RWPE2 (cell line): ENCODE results near the gene FUBP3.
A peak's percentile ranks its signal among the peaks of the same experiment; 100 is the strongest.

ENCODE experiments used
- ATAC-seq: fragments of 200-7000 bp; cut with Tn5 transposase; 3 replicates; pipeline ENCODE4 v1.9.1; 2021; ENCODE audit warnings: low read depth
- DNase-seq: peaks from one replicate; pipeline ENCODE4 v3.0.0-alpha.2; 2020; ENCODE audit warnings: low spot score
- H3K27ac ChIP-seq: fragments of 450-650 bp; 2 replicates; pipeline ENCODE4 v1.5.1; 2017; ENCODE audit warnings: mild to moderate bottlenecking; ENCODE audit not compliant: poor library complexity, severe bottlenecking
- H3K27me3 ChIP-seq: fragments of 250-450 bp; sonication (Bioruptor Pico); 2 replicates; pipeline ENCODE4 v1.5.1; 2021; ENCODE audit warnings: mild to moderate bottlenecking, moderate library complexity; ENCODE audit not compliant: insufficient read depth, poor library complexity, severe bottlenecking
- H3K36me3 ChIP-seq: fragments of 250-450 bp; sonication (Bioruptor Pico); 2 replicates; pipeline ENCODE4 v1.5.1; 2020; ENCODE audit warnings: low read depth, mild to moderate bottlenecking, moderate library complexity
- H3K4me1 ChIP-seq: fragments of 250-450 bp; sonication (Bioruptor Pico); 2 replicates; pipeline ENCODE4 v1.5.1; 2021; ENCODE audit warnings: mild to moderate bottlenecking, moderate library complexity; ENCODE audit not compliant: insufficient read depth, poor library complexity, severe bottlenecking
- H3K4me3 ChIP-seq: fragments of 250-450 bp; sonication (Bioruptor Pico); 2 replicates; pipeline ENCODE4 v1.5.1; 2021; ENCODE audit warnings: mild to moderate bottlenecking, moderate library complexity; ENCODE audit not compliant: severe bottlenecking
- H3K9me3 ChIP-seq: fragments of 250-450 bp; sonication (Bioruptor Pico); 2 replicates; pipeline ENCODE4 v1.5.1; 2021; ENCODE audit warnings: mild to moderate bottlenecking, moderate library complexity; ENCODE audit not compliant: severe bottlenecking
- CTCF ChIP-seq: fragments of 450-650 bp; IDR thresholded peaks from one replicate; pipeline ENCODE4 v1.5.1; 2017; ENCODE audit warnings: mild to moderate bottlenecking, moderate library complexity; ENCODE audit not compliant: poor library complexity, severe bottlenecking

The FUBP3 gene

DNA sequence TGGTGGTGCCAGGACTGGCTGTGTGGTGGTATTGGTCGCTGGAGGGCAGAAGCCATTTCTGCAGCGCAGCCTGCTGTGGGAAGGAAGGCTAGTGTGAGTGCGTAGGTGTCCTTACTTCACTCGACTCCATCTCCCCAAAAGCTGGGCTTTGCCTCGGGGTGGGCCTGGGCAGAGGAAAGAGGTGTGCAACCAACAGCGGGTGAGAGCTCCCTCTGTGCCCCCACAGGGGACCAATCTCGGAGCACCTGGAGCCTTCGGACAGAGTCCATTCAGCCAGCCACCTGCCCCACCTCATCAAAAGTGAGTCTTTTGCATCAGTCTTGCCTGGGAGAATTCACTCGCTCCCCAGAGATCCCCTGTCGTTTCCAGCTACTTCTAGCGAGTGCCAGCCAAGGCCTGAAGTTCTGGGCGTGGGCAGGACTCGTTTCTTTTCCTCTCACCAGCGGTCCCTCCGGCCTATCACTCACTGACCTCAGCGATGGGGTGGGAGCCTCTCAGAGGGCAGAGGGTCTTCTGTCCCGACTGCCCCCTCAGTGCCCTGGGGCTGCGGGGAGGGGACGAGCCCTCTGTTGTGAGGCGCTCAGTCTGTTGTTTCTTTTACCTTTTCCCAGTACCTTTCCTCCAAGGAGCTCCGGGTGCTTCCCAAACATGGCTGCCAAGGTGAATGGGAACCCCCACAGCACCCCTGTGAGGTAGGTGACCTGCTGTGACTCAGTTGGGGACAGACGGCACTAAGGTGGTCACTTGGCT is 52.1 kb downstream of the FUBP3 start:
- no peaks in the 10 kb centered on the region for H3K4me1 ChIP-seq
- H3K4me3 ChIP-seq = no peak overlapping the region
- no peaks in the 10 kb centered on the region for H3K27me3 ChIP-seq
- H3K36me3 ChIP-seq = peaks cover 84% of the 10 kb centered on the region
- H3K27ac ChIP-seq = no peak overlapping the region
- no peaks in the 10 kb centered on the region for H3K9me3 ChIP-seq
- no peak for TF ChIP-seq CTCF
- ATAC-seq (no peak), DNase-seq (no peak)

GRCh38 chr9:130632081-130632710 is 52.8 kb downstream of the FUBP3 start:
- peaks cover 86% of the 10 kb centered on the region for H3K36me3 ChIP-seq
- no peaks in the 10 kb centered on the region for H3K4me1 ChIP-seq
- H3K4me3 ChIP-seq = no peak overlapping the region
- no peaks in the 10 kb centered on the region for H3K9me3 ChIP-seq
- TF ChIP-seq CTCF = no peak
- no peaks in the 10 kb centered on the region for H3K27me3 ChIP-seq
- no peak overlapping the region for H3K27ac ChIP-seq
- DNase-seq = no peak
- no peak for ATAC-seq

DNA sequence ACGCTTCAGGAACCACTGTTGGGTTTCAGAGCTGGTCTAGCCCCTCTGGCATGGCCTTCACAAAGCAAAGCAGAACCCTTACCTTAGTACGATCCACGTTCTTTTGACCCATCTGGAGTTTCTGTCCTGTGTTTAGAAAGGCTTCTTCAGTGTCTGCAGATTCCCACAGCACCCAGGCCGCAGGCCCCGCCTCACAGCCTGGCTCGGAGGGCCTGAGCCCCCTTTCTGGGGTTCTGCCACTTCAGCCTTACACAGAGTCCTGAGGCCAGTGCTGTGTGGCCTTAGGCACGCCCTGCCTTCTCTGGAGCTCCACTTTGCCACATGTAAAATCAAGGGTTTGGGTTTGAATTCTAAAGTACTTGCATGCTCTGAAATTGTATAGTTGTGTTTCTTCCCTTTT is 53.5 kb downstream of the FUBP3 start:
- DNase-seq = no peak
- Histone ChIP-seq H3K36me3 (peaks cover 87% of the 10 kb centered on the region), H3K9me3 (no peaks in the 10 kb centered on the region), H3K4me3 (no peak overlapping the region), H3K27ac (no peak overlapping the region), H3K4me1 (no peaks in the 10 kb centered on the region), H3K27me3 (no peaks in the 10 kb centered on the region)
- ATAC-seq = no peak
- TF ChIP-seq CTCF = no peak

DNA sequence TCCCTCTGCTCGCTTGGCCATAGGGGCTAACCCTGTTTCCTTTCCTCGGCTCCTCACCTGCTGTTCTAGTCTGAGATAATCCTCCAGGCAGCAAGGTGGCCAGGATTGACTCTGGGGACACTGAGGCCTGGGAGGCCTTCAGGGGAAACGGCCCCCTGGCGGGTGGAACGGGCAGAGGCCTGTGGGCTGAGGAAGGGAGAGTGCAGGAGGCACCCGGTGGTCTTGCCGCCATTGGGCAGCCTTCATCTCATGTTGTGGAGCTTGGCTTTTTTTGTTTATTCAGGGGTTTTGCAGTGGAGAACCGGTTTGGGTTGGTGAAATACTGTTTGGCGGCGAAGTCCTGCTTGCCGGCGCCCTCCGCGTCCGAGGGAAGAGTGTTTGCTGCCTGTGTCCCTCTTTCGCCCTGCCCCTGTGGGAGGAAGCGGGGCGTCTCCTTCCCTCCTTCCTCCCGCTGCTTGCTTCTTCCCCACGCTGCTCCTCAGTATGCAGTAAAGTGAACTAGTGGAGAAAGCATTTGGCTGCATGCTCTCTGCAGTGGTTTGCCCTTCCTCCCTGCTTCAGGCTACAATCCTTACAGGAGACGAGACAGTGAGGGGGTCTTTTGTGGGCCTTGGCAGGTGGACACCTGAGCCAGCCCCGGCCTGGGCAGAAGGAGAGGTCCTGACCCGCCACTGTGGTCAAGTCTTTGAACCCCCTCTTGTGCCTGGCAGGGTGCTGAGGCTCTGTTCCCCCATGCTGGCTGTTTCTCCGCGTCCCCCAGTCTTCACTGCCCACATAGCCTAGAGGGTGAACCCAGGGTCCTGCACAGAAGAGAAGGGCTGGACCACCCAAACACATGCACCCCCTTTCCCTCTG is 54.2 kb downstream of the FUBP3 start:
- DNase-seq (no peak), ATAC-seq (0 out of 3 replicates have a peak, but pooled peaks have one; percentile 10)
- Histone ChIP-seq H3K9me3 (no peaks in the 10 kb centered on the region), H3K4me1 (no peaks in the 10 kb centered on the region), H3K4me3 (no peak overlapping the region), H3K36me3 (peaks cover 83% of the 10 kb centered on the region), H3K27me3 (no peaks in the 10 kb centered on the region), H3K27ac (no peak overlapping the region)
- no peak for TF ChIP-seq CTCF
